DOHH2 (cell line): ENCODE measurements around the gene DCP1B.

ENCODE experiments used
- H3F3A ChIP-seq: fragments of 200-600 bp; sonication (generic), shearing (Covaris generic); 2 replicates; pipeline ENCODE4 v1.6.0; 2016; ENCODE audit warnings: antibody characterized with exemption, mild to moderate bottlenecking; ENCODE audit not compliant: control insufficient read depth, insufficient read depth
- H3K27ac ChIP-seq: fragments of 200-600 bp; sonication (generic); 2 replicates; pipeline ENCODE4 v1.5.1; 2014; ENCODE audit warnings: low read depth, mild to moderate bottlenecking, low read length, moderate library complexity
- H3K27me3 ChIP-seq: fragments of 200-600 bp; sonication (generic); 2 replicates; pipeline ENCODE4 v1.6.1; 2014; ENCODE audit warnings: mild to moderate bottlenecking, low read length, mixed read lengths; ENCODE audit not compliant: control insufficient read depth
- H3K36me3 ChIP-seq: fragments of 200-600 bp; sonication (generic); 2 replicates; pipeline ENCODE4 v1.6.1; 2014; ENCODE audit warnings: mild to moderate bottlenecking, low read length, moderate library complexity, mixed read lengths; ENCODE audit not compliant: control insufficient read depth
- H3K4me1 ChIP-seq: fragments of 200-600 bp; sonication (generic); 2 replicates; pipeline ENCODE4 v1.6.1; 2014; ENCODE audit warnings: mild to moderate bottlenecking, low read length, mixed read lengths; ENCODE audit not compliant: control insufficient read depth
- H3K4me2 ChIP-seq: fragments of 200-600 bp; sonication (generic); 2 replicates; pipeline ENCODE4 v1.6.0; 2014; ENCODE audit warnings: mild to moderate bottlenecking, low read length, moderate library complexity
- H3K4me3 ChIP-seq: fragments of 200-600 bp; sonication (generic); 2 replicates; pipeline ENCODE4 v1.5.1; 2014; ENCODE audit warnings: mild to moderate bottlenecking, low read length, mixed read lengths
- H3K79me2 ChIP-seq: fragments of 200-600 bp; sonication (generic); 2 replicates; pipeline ENCODE4 v1.6.1; 2014; ENCODE audit warnings: mild to moderate bottlenecking, low read length, mixed read lengths; ENCODE audit not compliant: control insufficient read depth
- H3K9me2 ChIP-seq: fragments of 200-600 bp; sonication (generic); replicated peaks from 2 replicates; pipeline ENCODE4 v1.6.1; 2014; ENCODE audit warnings: mild to moderate bottlenecking, low read length, mixed read lengths; ENCODE audit not compliant: control insufficient read depth
- H3K9me3 ChIP-seq: fragments of 200-600 bp; sonication (generic); 2 replicates; pipeline ENCODE4 v1.6.1; 2014; ENCODE audit warnings: antibody characterized with exemption, low read length, mixed read lengths; ENCODE audit not compliant: control insufficient read depth, insufficient read depth
- H4K20me1 ChIP-seq: fragments of 200-600 bp; sonication (generic); 2 replicates; pipeline ENCODE4 v1.6.0; 2014; ENCODE audit warnings: low read depth, mild to moderate bottlenecking, antibody characterized with exemption, low read length, moderate library complexity; ENCODE audit not compliant: control insufficient read depth, insufficient read depth
- CTCF ChIP-seq: fragments of 200-600 bp; sonication (generic); IDR thresholded peaks from one replicate; pipeline ENCODE4 v1.5.1; 2014; ENCODE audit warnings: antibody characterized with exemption, mild to moderate bottlenecking, low read depth, low read length; ENCODE audit not compliant: poor library complexity, severe bottlenecking
- EZH2phosphoT487 ChIP-seq: fragments of 200-600 bp; sonication (generic); IDR thresholded peaks from 2 replicates; pipeline ENCODE4 v1.6.1; 2017; ENCODE audit warnings: borderline replicate concordance, mild to moderate bottlenecking, antibody characterized with exemption, low read length, moderate library complexity, mixed read lengths

Gene DCP1B

GRCh38 chr12:2051700-2052621 lies 47.7 kb upstream of the DCP1B start:
- Histone ChIP-seq H3K27ac (no peak overlapping the region), H3K9me3 (no peaks in the 10 kb centered on the region), H3K4me2 (no peak overlapping the region), H3K27me3 (peaks cover 58% of the 10 kb centered on the region), H3F3A (no peaks in the 10 kb centered on the region), H3K36me3 (no peaks in the 10 kb centered on the region), H3K4me1 (peaks cover 9% of the 10 kb centered on the region), H3K4me3 (no peak overlapping the region), H4K20me1 (no peaks in the 10 kb centered on the region), H3K9me2 (no peaks in the 10 kb centered on the region), H3K79me2 (no peaks in the 10 kb centered on the region)
- TF ChIP-seq CTCF, result no peak
- TF ChIP-seq EZH2phosphoT487, result no peak

GRCh38 chr12:2049604-2050540 lies 45.6 kb upstream of the DCP1B start:
- H3F3A ChIP-seq, result no peaks in the 10 kb centered on the region
- H3K4me1 ChIP-seq, result peaks cover 9% of the 10 kb centered on the region
- no peaks in the 10 kb centered on the region for H4K20me1 ChIP-seq
- peak overlapping the region; percentile 15; the same call in 1 of the 2 replicates for H3K4me2 ChIP-seq
- no peaks in the 10 kb centered on the region for H3K36me3 ChIP-seq
- peaks cover 54% of the 10 kb centered on the region for H3K27me3 ChIP-seq
- H3K9me2 ChIP-seq, result no peaks in the 10 kb centered on the region
- no peaks in the 10 kb centered on the region for H3K9me3 ChIP-seq
- no peak overlapping the region for H3K27ac ChIP-seq
- no peaks in the 10 kb centered on the region for H3K79me2 ChIP-seq
- TF ChIP-seq EZH2phosphoT487 (no peak), CTCF (no peak)
- no peak overlapping the region for H3K4me3 ChIP-seq

GRCh38 chr12:2047752-2048151 lies 43.5 kb upstream of the DCP1B start:
- no peaks in the 10 kb centered on the region for H3K36me3 ChIP-seq
- H3K9me2 ChIP-seq, result no peaks in the 10 kb centered on the region
- no peaks in the 10 kb centered on the region for H3K9me3 ChIP-seq
- H3K4me1 ChIP-seq, result peaks cover 9% of the 10 kb centered on the region
- TF ChIP-seq EZH2phosphoT487, result no peak
- no peak for TF ChIP-seq CTCF
- H3K79me2 ChIP-seq, result no peaks in the 10 kb centered on the region
- H3K27ac ChIP-seq, result no peak overlapping the region
- no peaks in the 10 kb centered on the region for H4K20me1 ChIP-seq
- no peak overlapping the region for H3K4me3 ChIP-seq
- H3K4me2 ChIP-seq, result no peak overlapping the region
- peaks cover 48% of the 10 kb centered on the region for H3K27me3 ChIP-seq
- no peaks in the 10 kb centered on the region for H3F3A ChIP-seq
